HepG2 (cell line): ENCODE results near the gene PACC1. TPM values are rescaled to one million over a fixed set of nuclear protein-coding genes. Genes with fewer than 3 reads are reported as not detected.

ENCODE experiments used
- ARNT ChIP-seq: fragments of 450-650 bp; IDR thresholded peaks from 2 replicates; pipeline ENCODE4 v1.6.1; 2017
- DR1 ChIP-seq: sonication (generic); formaldehyde crosslinking; IDR thresholded peaks from 2 replicates; pipeline ENCODE4 v1.8.0; 2021; ENCODE audit warnings: mild to moderate bottlenecking, missing genetic modification reagents, inconsistent platforms
- EZH2 ChIP-seq: conservative IDR thresholded peaks from 2 replicates; pipeline ENCODE4 v1.6.1; 2012; ENCODE audit warnings: mild to moderate bottlenecking, low read depth, low read length, moderate library complexity
- FOXA1 ChIP-seq, 2 experiments: fragments of 450-650 bp in 1 of 2; sonication (generic) in 1 of 2; formaldehyde crosslinking in 1 of 2; IDR thresholded peaks; 2 replicates each; pipeline versions ENCODE4 v1.4.0 to v1.6.1; 2016 to 2020; ENCODE audit warnings: missing genetic modification reagents in 1 of 2
- GABPA ChIP-seq, 2 experiments: IDR thresholded peaks; 2 replicates each; pipeline ENCODE4 v1.6.1; 2011 to 2016; ENCODE audit warnings: low read depth in 2 of 2, low read length in 1 of 2, missing biosample characterization in 1 of 2, missing genetic modification characterization in 1 of 2
- HNRNPLL ChIP-seq: fragments of 200-400 bp; formaldehyde crosslinking; IDR thresholded peaks from 2 replicates; pipeline ENCODE4 v1.6.1; 2017; ENCODE audit warnings: mild to moderate bottlenecking, low read depth, low read length; ENCODE audit not compliant: poor library complexity, severe bottlenecking
- KMT2B ChIP-seq: IDR thresholded peaks from 2 replicates; pipeline ENCODE4 v1.6.1; 2016; ENCODE audit warnings: missing genetic modification reagents, missing compliant biosample characterization
- MLLT10 ChIP-seq: sonication (generic); formaldehyde crosslinking; IDR thresholded peaks from 2 replicates; pipeline ENCODE4 v1.4.0; 2020; ENCODE audit warnings: missing genetic modification reagents
- PBX3 ChIP-seq: sonication (generic); formaldehyde crosslinking; IDR thresholded peaks from 2 replicates; pipeline ENCODE4 v1.8.1; 2023; ENCODE audit warnings: missing genetic modification reagents, inconsistent platforms, borderline replicate concordance
- STAG1 ChIP-seq: sonication (generic); formaldehyde crosslinking; IDR thresholded peaks from 2 replicates; pipeline ENCODE4 v1.4.0; 2020; ENCODE audit warnings: missing genetic modification reagents
- ZBTB21 ChIP-seq: sonication (generic); formaldehyde crosslinking; IDR thresholded peaks from 2 replicates; pipeline ENCODE4 v1.4.0; 2020; ENCODE audit warnings: missing genetic modification reagents
- ZMAT3 ChIP-seq: sonication (generic); formaldehyde crosslinking; conservative IDR thresholded peaks from 2 replicates; pipeline ENCODE4 v1.7.0; 2021; ENCODE audit warnings: missing genetic modification reagents
- ZNF546 ChIP-seq: sonication (generic); formaldehyde crosslinking; conservative IDR thresholded peaks from 2 replicates; pipeline ENCODE4 v1.8.1; 2023; ENCODE audit warnings: mild to moderate bottlenecking, missing genetic modification reagents
- ZNF607 ChIP-seq: sonication (generic); formaldehyde crosslinking; IDR thresholded peaks from 2 replicates; pipeline ENCODE4 v1.5.1; 2020; ENCODE audit warnings: missing genetic modification reagents, mild to moderate bottlenecking, borderline replicate concordance
- ZNF687 ChIP-seq: sonication (generic); formaldehyde crosslinking; IDR thresholded peaks from 2 replicates; pipeline ENCODE4 v1.5.1; 2020; ENCODE audit warnings: mild to moderate bottlenecking, missing genetic modification reagents, moderate library complexity
- ZNF770 ChIP-seq: sonication (generic); formaldehyde crosslinking; IDR thresholded peaks from 2 replicates; pipeline ENCODE4 v1.5.0; 2020; ENCODE audit warnings: mild to moderate bottlenecking, missing genetic modification reagents
- ZNF781 ChIP-seq: sonication (generic); formaldehyde crosslinking; IDR thresholded peaks from 2 replicates; pipeline ENCODE4 v1.5.1; 2020; ENCODE audit warnings: borderline replicate concordance, mild to moderate bottlenecking, missing genetic modification reagents; ENCODE audit errors: not compliant biosample characterization
- ZNF839 ChIP-seq: sonication (generic); formaldehyde crosslinking; IDR thresholded peaks from 2 replicates; pipeline ENCODE4 v1.4.0; 2020; ENCODE audit warnings: missing genetic modification reagents, mild to moderate bottlenecking, borderline replicate concordance
- ZSCAN30 ChIP-seq: sonication (generic); formaldehyde crosslinking; IDR thresholded peaks from 2 replicates; pipeline ENCODE4 v1.5.0; 2020; ENCODE audit warnings: mild to moderate bottlenecking, missing genetic modification reagents
- polyA plus RNA-seq, 8 experiments: library from polyadenylated mRNA; depleted of rRNA in 3 of 8; stranded (reverse) in 7 of 8; unstranded in 1 of 8; fragments of >200 nt; fragmentation: Illumina TruSeq in 4 of 8; extraction: Trizol in 4 of 8; gene quantifications; 2 replicates each; pipeline versions ENCODE4 v1.2.1 to v1.2.3, GENCODE V29; 2011 to 2016; ENCODE audit warnings: low read depth in 4 of 8, missing spikeins in 1 of 8, mixed read lengths in 1 of 8; ENCODE audit not compliant: insufficient read depth in 1 of 8
- total RNA-seq, 5 experiments: library from RNA; depleted of rRNA; stranded (reverse); fragments of >200 nt; fragmentation: Illumina TruSeq; extraction: Trizol; gene quantifications; 2 replicates each; pipeline ENCODE4 v1.2.3, GENCODE V29; 2016; ENCODE audit warnings: low read depth in 1 of 5

Gene PACC1
- total and polyA plus RNA-seq, 2 of the 13 experiments (the other 11 are each of a cell fraction or from before 2014, with no cell fraction given): 9.4 to 10.7 TPM

GRCh38 chr1:212368073-212368484 lies 46.6 kb downstream of the PACC1 start (continued):
- TF ChIP-seq ZNF839 (CRISPR knock-in tag) (no peak), FOXA1 (IDR thresholded peaks at IDR 0.05) (no peak), FOXA1 (CRISPR knock-in tag; IDR thresholded peaks at IDR 0.05) (peak; percentile 30; the same call in 1 of the 2 replicates), ZSCAN30 (CRISPR knock-in tag) (no peak), ZNF546 (no peak), PBX3 (CRISPR knock-in tag) (no peak), ZMAT3 (no peak), ZNF687 (CRISPR knock-in tag) (no peak), MLLT10 (CRISPR knock-in tag) (no peak), DR1 (no peak), ZBTB21 (CRISPR knock-in tag) (no peak), STAG1 (CRISPR knock-in tag) (peak; percentile 93), EZH2 (no peak), ZNF770 (no peak), ARNT (no peak), GABPA (IDR thresholded peaks at IDR 0.05; ENCODE audit: low read depth, low read length) (no peak), GABPA (CRISPR knock-in tag; IDR thresholded peaks at IDR 0.05; ENCODE audit: low read depth) (no peak), HNRNPLL (no peak), KMT2B (CRISPR knock-in tag) (no peak), ZNF781 (CRISPR knock-in tag) (no peak), ZNF607 (CRISPR knock-in tag) (no peak)
